Colonic mucosa (tissue), 4 donors: ENCODE results near the gene CLEC2L. TPM values are rescaled to one million over a fixed set of nuclear protein-coding genes. Genes with fewer than 3 reads are reported as not detected.
"Not testable (repeated sequence)": the region's sequence is repeated elsewhere in the genome, so short reads cannot be mapped to it uniquely, and the experiment has no call there.

Experiments used
- DNase-seq: peaks from one replicate; pipeline ENCODE4 v3.0.0-alpha.2; 2020
- H3K27ac ChIP-seq: fragments of 200-600 bp; one replicate; pipeline ENCODE4 v1.8.0; 2021
- H3K27me3 ChIP-seq: fragments of 200-600 bp; one replicate; pipeline ENCODE4 v1.8.0; 2021
- H3K36me3 ChIP-seq: fragments of 200-600 bp; one replicate; pipeline ENCODE4 v1.8.0; 2021
- H3K4me1 ChIP-seq: fragments of 200-600 bp; one replicate; pipeline ENCODE4 v1.8.0; 2021; ENCODE audit warnings: mild to moderate bottlenecking
- H3K4me3 ChIP-seq: fragments of 200-600 bp; one replicate; pipeline ENCODE4 v1.8.0; 2021
- H3K9ac ChIP-seq, 2 donors: one replicate each; pipeline ENCODE4 v1.7.0; 2013; ENCODE audit warnings: control low read depth in 2 of 2, low read depth in 2 of 2, low read length in 2 of 2
- H3K9me3 ChIP-seq: fragments of 200-600 bp; one replicate; pipeline ENCODE4 v1.8.0; 2021
- CTCF ChIP-seq: fragments of 200-600 bp; IDR thresholded peaks from one replicate; pipeline ENCODE4 v1.8.0; 2022; ENCODE audit warnings: antibody characterized with exemption, mild to moderate bottlenecking
- intact Hi-C: fragments of 100-400 bp; cut with DNase I; formaldehyde crosslinking; loops from one replicate; pipeline ENCODE4 v1.14.1; 2022
- total RNA-seq, 2 donors: library from RNA; stranded (reverse); fragmentation: NEBNext Ultra II Directional in 1 of 2; extraction: Animal tissue kit (Norgen Biotek cat#: 25700) in 1 of 2; gene quantifications; one replicate each; pipeline ENCODE4 v1.2.1, GENCODE V29; 2021
- donor health status: healthy.
- donor health status: DM: no; HTN: no; CAD: no.
- donor health status: DM: no; HTN: no; CAD: no.

The CLEC2L gene
- total RNA-seq, 2 donors from 2014 or later = not detected

- Histone ChIP-seq H3K36me3 (no peaks in the 10 kb centered on the region), H3K9ac (no peak overlapping the region), H3K27ac (no peak overlapping the region), H3K4me3 (no peak overlapping the region), H3K9me3 (no peaks in the 10 kb centered on the region), H3K4me1 (no peaks in the 10 kb centered on the region), H3K27me3 (no peaks in the 10 kb centered on the region)
- DNase-seq = no peak
- TF ChIP-seq CTCF = no peak
- intact Hi-C loops = no loop called here
These were observed 21.2 kb downstream of the CLEC2L start for GRCh38 chr7:139544645-139545044.

DNA sequence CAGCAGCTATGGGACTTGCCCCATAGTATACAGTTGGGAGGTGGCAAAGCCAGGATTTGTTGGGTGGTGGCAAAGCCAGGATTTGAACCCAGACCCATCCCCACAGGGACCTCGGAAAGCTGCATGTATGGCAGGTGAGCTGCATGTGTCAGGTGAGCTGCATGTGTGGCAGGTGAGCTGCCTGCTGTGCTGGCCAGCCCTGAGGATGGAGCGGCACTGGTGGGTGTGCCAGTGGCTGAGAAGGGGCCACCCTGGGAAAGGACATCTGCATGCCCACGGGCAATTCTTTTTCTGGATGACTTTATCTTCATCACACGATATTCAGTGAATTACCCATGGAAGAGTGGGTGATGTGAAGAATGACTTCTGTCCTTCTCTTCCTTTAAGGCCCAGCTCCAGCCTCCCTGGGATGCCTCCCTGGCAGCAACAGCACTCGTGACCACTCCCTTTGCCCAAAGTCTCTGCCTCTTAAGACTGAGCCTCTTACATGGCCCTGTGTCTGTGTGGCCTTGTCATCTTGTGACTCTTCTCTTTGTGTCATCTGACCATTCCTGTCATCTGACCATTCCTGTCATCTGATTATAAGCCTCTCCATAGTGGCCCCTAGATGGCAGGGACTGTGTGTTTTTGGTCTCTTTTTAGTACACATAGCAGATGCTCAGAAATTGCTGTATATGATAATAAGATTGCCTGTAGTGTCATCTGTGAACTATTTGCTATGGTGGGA is 25.0 kb downstream of the CLEC2L start:
- no peak overlapping the region for H3K9ac ChIP-seq
- intact Hi-C loops = no loop called here
- no peak for DNase-seq
- H3K4me3 ChIP-seq = no peak overlapping the region
- H3K36me3 ChIP-seq = no peaks in the 10 kb centered on the region
- H3K9me3 ChIP-seq = no peaks in the 10 kb centered on the region
- TF ChIP-seq CTCF = no peak
- no peak overlapping the region for H3K27ac ChIP-seq
- no peaks in the 10 kb centered on the region for H3K4me1 ChIP-seq
- H3K27me3 ChIP-seq = no peaks in the 10 kb centered on the region

DNA sequence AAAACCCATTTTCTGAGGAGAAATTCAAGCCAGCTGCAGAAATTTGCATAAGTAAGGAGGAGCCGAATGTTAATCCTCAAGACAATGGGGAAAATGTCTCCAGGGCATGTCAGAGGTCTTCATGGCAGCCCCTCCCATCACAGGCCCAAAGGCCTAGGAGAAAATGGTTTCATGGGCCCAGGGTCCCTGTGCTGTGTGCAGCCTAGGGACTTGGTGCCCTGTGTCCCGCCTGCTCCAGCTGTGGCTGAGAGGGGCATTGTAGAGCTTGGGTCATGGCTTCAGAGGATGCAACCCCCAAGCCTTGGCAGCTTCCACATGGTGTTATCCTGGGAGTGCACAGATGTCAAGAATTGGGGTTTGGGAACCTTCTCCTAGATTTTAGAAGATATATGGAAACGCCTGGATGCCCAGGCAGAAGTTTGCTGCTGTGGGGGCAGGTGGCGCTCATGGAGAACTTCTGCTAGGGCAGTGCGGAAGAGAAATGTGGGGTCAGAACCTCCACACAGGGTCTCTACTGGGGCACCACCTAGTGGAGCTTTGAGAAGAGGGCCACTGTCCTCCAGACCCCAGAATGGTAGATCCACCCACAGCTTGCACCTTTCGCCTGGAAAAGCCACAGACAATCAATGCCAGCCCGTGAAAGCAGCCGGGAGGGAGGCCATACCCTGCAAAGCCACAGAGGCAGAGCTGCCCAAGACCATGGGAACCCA is 30.7 kb downstream of the CLEC2L start:
- H3K9ac ChIP-seq, H3K27me3 ChIP-seq, H3K27ac ChIP-seq, H3K4me3 ChIP-seq, H3K36me3 ChIP-seq, intact Hi-C loops, DNase-seq, H3K9me3 ChIP-seq, H3K4me1 ChIP-seq: not testable (repeated sequence)

DNA sequence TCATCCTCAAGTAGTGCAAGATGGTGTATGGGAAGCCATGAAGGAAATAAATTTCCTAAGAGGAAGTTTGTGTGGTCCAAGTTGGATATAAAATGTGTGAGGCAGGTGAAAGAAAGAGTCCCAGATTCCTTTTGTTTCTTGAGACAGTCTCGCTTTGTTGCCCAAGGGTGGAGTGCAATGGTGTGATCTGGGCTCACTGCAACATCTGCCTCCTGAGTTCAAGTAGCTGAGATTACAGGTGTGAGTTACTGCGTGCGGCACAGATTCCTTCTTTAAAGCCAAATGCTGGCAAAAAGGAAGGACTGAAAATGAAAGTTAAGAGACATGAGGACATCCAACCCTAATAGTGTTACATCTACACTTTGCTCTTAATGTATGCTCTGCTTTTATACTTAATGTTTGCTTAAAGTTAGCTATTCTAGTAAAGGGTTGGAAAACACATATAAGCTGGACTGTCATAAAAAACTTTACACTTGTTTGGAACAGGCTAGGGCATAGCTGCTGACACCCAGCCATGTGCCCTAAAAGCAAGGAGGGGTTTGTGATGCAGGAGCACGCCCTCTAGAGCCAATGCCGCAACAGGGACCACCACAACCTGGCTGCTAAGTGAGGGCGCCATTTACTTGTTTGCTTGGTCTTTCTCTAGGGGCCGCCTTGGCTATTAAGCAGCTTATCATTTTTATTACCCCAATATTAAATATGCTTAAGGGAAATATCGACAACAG is 34.5 kb downstream of the CLEC2L start:
- no peak overlapping the region for H3K9ac ChIP-seq
- peak; percentile 30 for DNase-seq
- H3K36me3 ChIP-seq = no peaks in the 10 kb centered on the region
- no peak overlapping the region for H3K4me3 ChIP-seq
- no peaks in the 10 kb centered on the region for H3K27me3 ChIP-seq
- intact Hi-C loops = no loop called here
- H3K27ac ChIP-seq = no peak overlapping the region
- H3K9me3 ChIP-seq = no peaks in the 10 kb centered on the region
- no peak for TF ChIP-seq CTCF
- no peaks in the 10 kb centered on the region for H3K4me1 ChIP-seq

GRCh38 chr7:139559364-139560105 is 36.0 kb downstream of the CLEC2L start:
- no peaks in the 10 kb centered on the region for H3K9me3 ChIP-seq
- no peaks in the 10 kb centered on the region for H3K4me1 ChIP-seq
- no peak overlapping the region for H3K27ac ChIP-seq
- no peak overlapping the region for H3K4me3 ChIP-seq
- TF ChIP-seq CTCF = no peak
- H3K36me3 ChIP-seq = no peaks in the 10 kb centered on the region
- H3K9ac ChIP-seq = no peak overlapping the region
- no peak for DNase-seq
- intact Hi-C loops = no loop called here
- no peaks in the 10 kb centered on the region for H3K27me3 ChIP-seq
